Measurements from ENCODE around the gene APBA3. TPM values are rescaled to one million over a fixed set of nuclear protein-coding genes. Genes with fewer than 3 reads are reported as not detected.

APBA3 gene
- total and polyA plus RNA-seq, 4 donors, result 16.6 to 27.3 (median 20.2) TPM

- no peak for DNase-seq (ENCODE audit: low read depth in 4 of 6, low spot score in 6 of 6)
- peaks cover 6% of the 10 kb centered on the region for H3K4me1 ChIP-seq (ENCODE audit: control insufficient read depth, insufficient read depth, low read length)
- H3K27ac ChIP-seq (ENCODE audit: low read depth, low read length), result no peak within 1 kb of the TSS
- H3K36me3 ChIP-seq (ENCODE audit: control insufficient read depth, insufficient read depth, low read length), result no peaks in the 10 kb centered on the region
- H3K9me3 ChIP-seq (ENCODE audit: control insufficient read depth, insufficient read depth, low read length), result no peaks in the 10 kb centered on the region
- peaks cover 13% of the 10 kb centered on the region for H3K27me3 ChIP-seq (ENCODE audit: control insufficient read depth, insufficient read depth, low read length)
- WGBS (ENCODE audit: insufficient coverage), result 37% methylated on average over 21 of the region's 24 CpGs
- H3K4me3 ChIP-seq (ENCODE audit: low read depth, low read length), result no peak within 1 kb of the TSS
Measured at GRCh38 chr19:3708207-3708931, 53.1 kb downstream of the APBA3 start, which contains the start of gene TJP3. Gene TJP3 (plus strand): TSS chr19:3708384. CDS start chr19:3728433, 20,049 bp downstream.

DNA sequence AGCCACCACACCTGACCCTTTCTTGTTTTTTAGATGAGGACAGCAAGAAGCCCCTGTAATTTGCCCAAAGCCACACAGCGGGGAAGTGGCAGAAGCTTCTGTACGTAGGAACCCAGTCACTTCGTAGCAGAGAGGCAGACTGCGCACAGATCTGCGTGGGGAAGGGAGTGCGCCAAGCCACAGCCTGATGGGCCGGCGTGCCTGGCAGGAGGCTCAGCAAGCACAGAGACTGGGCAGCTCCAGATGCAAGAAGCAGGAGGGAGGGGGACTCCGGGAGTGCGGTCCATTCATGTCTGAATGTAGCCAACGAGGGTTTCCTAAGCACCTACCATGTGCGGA, 53.7 kb downstream of the APBA3 start:
- DNase-seq (ENCODE audit: low read depth in 4 of 6, low spot score in 6 of 6), result no peak
- no peak overlapping the region for H3K27ac ChIP-seq (ENCODE audit: low read depth, low read length)
- no peak overlapping the region for H3K4me3 ChIP-seq (ENCODE audit: low read depth, low read length)
- H3K36me3 ChIP-seq (ENCODE audit: control insufficient read depth, insufficient read depth, low read length), result no peaks in the 10 kb centered on the region
- H3K27me3 ChIP-seq (ENCODE audit: control insufficient read depth, insufficient read depth, low read length), result peaks cover 13% of the 10 kb centered on the region
- H3K9me3 ChIP-seq (ENCODE audit: control insufficient read depth, insufficient read depth, low read length), result no peaks in the 10 kb centered on the region
- H3K4me1 ChIP-seq (ENCODE audit: control insufficient read depth, insufficient read depth, low read length), result peaks cover 4% of the 10 kb centered on the region
- 84% methylated on average over 12 of the region's 12 CpGs for WGBS (ENCODE audit: insufficient coverage)

DNA sequence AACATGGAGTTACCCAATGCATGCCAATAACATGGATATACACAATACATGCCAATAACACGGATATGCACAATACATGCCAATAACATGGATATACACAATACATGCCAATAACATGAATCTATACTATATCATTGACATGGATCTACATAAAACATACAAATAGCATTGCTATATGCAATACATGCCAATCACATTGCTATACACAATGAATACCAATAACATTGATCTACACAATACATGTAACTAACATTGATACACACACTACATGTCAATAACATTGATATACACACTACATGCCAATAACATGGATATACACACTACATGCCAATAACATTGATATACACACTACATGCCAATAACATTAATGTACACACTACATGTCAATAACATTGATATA, 60.3 kb downstream of the APBA3 start:
- Histone ChIP-seq H3K27me3 (ENCODE audit: control insufficient read depth, insufficient read depth, low read length) (peaks cover 2% of the 10 kb centered on the region), H3K4me3 (ENCODE audit: low read depth, low read length) (no peak overlapping the region), H3K4me1 (ENCODE audit: control insufficient read depth, insufficient read depth, low read length) (peaks cover 33% of the 10 kb centered on the region), H3K36me3 (ENCODE audit: control insufficient read depth, insufficient read depth, low read length) (peaks cover 20% of the 10 kb centered on the region), H3K27ac (ENCODE audit: low read depth, low read length) (no peak overlapping the region), H3K9me3 (ENCODE audit: control insufficient read depth, insufficient read depth, low read length) (no peaks in the 10 kb centered on the region)
- DNase-seq (ENCODE audit: low read depth in 4 of 6, low spot score in 6 of 6), result no peak
- no CpG with 5 or more reads among the region's 1 CpG for WGBS (ENCODE audit: insufficient coverage)

Small RNAs within 50 kb of the gene (small RNA-seq; reads per million reads assigned to genes)
- not detected for gene AC005777.1 (ENCODE audit: low replicate concordance)

Other genes starting within 250 kb of the APBA3 start
- 1 to 10 TPM in 1 of 2 donors, not detected in 1; 2.1 TPM for gene TEKTIP1, start 222.5 kb downstream of the APBA3 start, total RNA-seq
- 10 to 100 TPM in 1 of 2 donors, 1 to 10 TPM in 1; 9.6 to 13.0 TPM for gene TEKTIP1, start 222.5 kb downstream of the APBA3 start, polyA plus RNA-seq (ENCODE audit: insufficient read length in 2 of 2)
- 10 to 100 TPM; 42.5 to 44.6 TPM for gene MFSD12, start 204.1 kb downstream of the APBA3 start, total RNA-seq
- gene MFSD12, start 204.1 kb downstream of the APBA3 start, polyA plus RNA-seq (ENCODE audit: insufficient read length in 2 of 2), result 100 to 1,000 TPM in 1 of 2 donors, 10 to 100 TPM in 1; 86.5 to 107 TPM
- 10 to 100 TPM; 25.7 to 87.6 TPM for gene HMG20B, start 188.7 kb downstream of the APBA3 start, total RNA-seq
- gene HMG20B, start 188.7 kb downstream of the APBA3 start, polyA plus RNA-seq (ENCODE audit: insufficient read length in 2 of 2), result 10 to 100 TPM; 63.7 to 72.5 TPM
- gene GIPC3, start 176.2 kb downstream of the APBA3 start, total RNA-seq, result under 1 TPM; 0.20 to 0.55 TPM
- gene GIPC3, start 176.2 kb downstream of the APBA3 start, polyA plus RNA-seq (ENCODE audit: insufficient read length in 2 of 2), result 1 to 10 TPM; 1.5 to 1.9 TPM
- under 1 TPM; 0.79 to 0.94 TPM for gene TBXA2R, start 154.8 kb downstream of the APBA3 start, total RNA-seq
- gene TBXA2R, start 154.8 kb downstream of the APBA3 start, polyA plus RNA-seq (ENCODE audit: insufficient read length in 2 of 2), result 1 to 10 TPM; 3.5 to 3.9 TPM
- gene CACTIN, start 134.9 kb downstream of the APBA3 start, total RNA-seq, result 10 to 100 TPM; 11.0 to 28.4 TPM
- gene CACTIN, start 134.9 kb downstream of the APBA3 start, polyA plus RNA-seq (ENCODE audit: insufficient read length in 2 of 2), result 10 to 100 TPM; 27.5 to 32.6 TPM
- gene PIP5K1C, start 61.2 kb downstream of the APBA3 start, total RNA-seq, result 10 to 100 TPM; 25.4 to 34.5 TPM
- gene PIP5K1C, start 61.2 kb downstream of the APBA3 start, polyA plus RNA-seq (ENCODE audit: insufficient read length in 2 of 2), result 10 to 100 TPM; 77.5 to 91.1 TPM
- 1 to 10 TPM in 1 of 2 donors, under 1 TPM in 1; 0.30 to 5.0 TPM for gene TJP3, start 53.3 kb downstream of the APBA3 start, total RNA-seq
- 1 to 10 TPM in 1 of 2 donors, under 1 TPM in 1; 1.00 to 2.5 TPM for gene TJP3, start 53.3 kb downstream of the APBA3 start, polyA plus RNA-seq (ENCODE audit: insufficient read length in 2 of 2)
- gene MRPL54, start 990 bp upstream of the APBA3 start, total RNA-seq, result 10 to 100 TPM; 33.2 to 77.8 TPM
- 10 to 100 TPM; 43.1 TPM for gene MRPL54, start 990 bp upstream of the APBA3 start, polyA plus RNA-seq (ENCODE audit: insufficient read length in 2 of 2)
- not detected for gene RAX2, start 10.5 kb upstream of the APBA3 start, total RNA-seq
- under 1 TPM in 1 of 2 donors, not detected in 1; 0.09 TPM for gene RAX2, start 10.5 kb upstream of the APBA3 start, polyA plus RNA-seq (ENCODE audit: insufficient read length in 2 of 2)
- 10 to 100 TPM; 11.5 to 22.8 TPM for gene MATK, start 24.7 kb upstream of the APBA3 start, total RNA-seq
- 10 to 100 TPM; 61.0 to 62.5 TPM for gene MATK, start 24.7 kb upstream of the APBA3 start, polyA plus RNA-seq (ENCODE audit: insufficient read length in 2 of 2)
- 1 to 10 TPM; 7.7 to 9.0 TPM for gene ZFR2, start 107.3 kb upstream of the APBA3 start, total RNA-seq
- 10 to 100 TPM; 27.9 to 37.6 TPM for gene ZFR2, start 107.3 kb upstream of the APBA3 start, polyA plus RNA-seq (ENCODE audit: insufficient read length in 2 of 2)
- gene ATCAY, start 119.0 kb upstream of the APBA3 start, total RNA-seq, result 10 to 100 TPM; 38.1 to 48.9 TPM
- 100 to 1,000 TPM; 134 to 158 TPM for gene ATCAY, start 119.0 kb upstream of the APBA3 start, polyA plus RNA-seq (ENCODE audit: insufficient read length in 2 of 2)
- under 1 TPM in 1 of 2 donors, not detected in 1; 0.28 TPM for gene NMRK2, start 171.4 kb upstream of the APBA3 start, total RNA-seq
- under 1 TPM in 1 of 2 donors, not detected in 1; 0.74 TPM for gene NMRK2, start 171.4 kb upstream of the APBA3 start, polyA plus RNA-seq (ENCODE audit: insufficient read length in 2 of 2)
- 10 to 100 TPM; 40.1 to 52.1 TPM for gene DAPK3, start 209.4 kb upstream of the APBA3 start, total RNA-seq
- gene DAPK3, start 209.4 kb upstream of the APBA3 start, polyA plus RNA-seq (ENCODE audit: insufficient read length in 2 of 2), result 10 to 100 TPM; 67.2 to 79.6 TPM
- gene EEF2, start 223.8 kb upstream of the APBA3 start, total RNA-seq, result 1,000 to 10,000 TPM; 1,335 to 1,977 TPM
- gene EEF2, start 223.8 kb upstream of the APBA3 start, polyA plus RNA-seq (ENCODE audit: insufficient read length in 2 of 2), result 1,000 to 10,000 TPM; 1,625 to 1,669 TPM
- gene PIAS4, start 246.0 kb upstream of the APBA3 start, total RNA-seq, result 10 to 100 TPM; 24.8 to 26.3 TPM
- gene PIAS4, start 246.0 kb upstream of the APBA3 start, polyA plus RNA-seq (ENCODE audit: insufficient read length in 2 of 2), result 10 to 100 TPM; 33.2 to 37.7 TPM

Measured in spinal cord (tissue), 10 donors.